ENCODE results near the gene CBR3.
"Not testable (repeated sequence)": the region's sequence is repeated elsewhere in the genome, so short reads cannot be mapped to it uniquely, and the experiment has no call there.

CBR3 gene

GRCh38 chr21:36134803-36135390 lies at the start of gene CBR3:
TSS of gene CBR3 (plus strand) at chr21:36135079. CDS start at chr21:36135193, 114 bp downstream.
- DNase-seq (ENCODE audit: low spot score) = no peak

GRCh38 chr21:36087362-36088138 lies 47.3 kb upstream of the CBR3 start:
- no peak for DNase-seq (ENCODE audit: low spot score)

- no peak for DNase-seq (ENCODE audit: low spot score)
These were observed 44.9 kb upstream of the CBR3 start for GRCh38 chr21:36089946-36090345.

- no peak for DNase-seq (ENCODE audit: low spot score)
These were observed 42.2 kb upstream of the CBR3 start for GRCh38 chr21:36092681-36093080.

- DNase-seq (ENCODE audit: low spot score) = no peak
These were observed 41.4 kb upstream of the CBR3 start for GRCh38 chr21:36093512-36093911.

DNA sequence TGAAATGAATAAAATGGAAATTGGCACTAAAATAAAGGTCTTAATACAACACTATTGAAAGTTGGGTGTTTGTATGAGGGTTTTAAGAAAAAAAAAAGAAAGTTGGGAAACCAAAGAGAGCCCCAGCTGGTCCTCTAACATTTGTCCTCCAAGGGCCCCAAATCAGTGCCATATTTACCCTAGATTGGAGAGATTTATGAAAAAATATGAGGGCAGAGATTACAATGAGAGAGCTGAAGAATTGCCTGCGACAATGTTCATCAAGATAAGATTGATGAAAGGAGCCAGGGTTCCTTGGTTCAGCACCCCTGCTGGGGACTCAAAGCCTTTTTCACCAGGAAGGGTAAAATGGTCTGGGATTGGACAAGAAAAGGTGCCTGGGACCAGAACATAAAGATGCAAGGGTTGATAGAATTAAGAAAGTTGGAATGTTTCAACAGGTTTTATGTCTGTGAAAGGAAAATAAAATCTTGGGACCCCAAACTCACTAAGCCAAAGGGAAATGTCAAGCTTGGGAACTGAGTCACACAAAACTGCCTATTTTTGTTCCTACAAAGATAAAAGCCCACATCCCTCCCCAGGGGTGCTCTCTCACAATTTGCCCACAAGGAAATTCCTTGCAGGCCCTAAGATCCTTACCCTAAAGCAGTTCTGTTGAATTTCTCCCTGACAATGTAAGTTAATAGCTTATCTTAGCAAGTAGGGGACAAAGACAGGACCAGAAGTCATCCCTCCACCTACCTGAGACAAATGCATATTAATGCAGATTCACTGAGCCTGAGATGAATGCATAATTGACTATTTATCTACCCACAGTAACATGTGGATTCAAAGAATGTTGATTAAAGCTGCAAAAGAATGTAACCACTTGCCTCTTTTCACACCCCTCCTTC lies 38.2 kb upstream of the CBR3 start:
- no peak for DNase-seq (ENCODE audit: low spot score)

DNA sequence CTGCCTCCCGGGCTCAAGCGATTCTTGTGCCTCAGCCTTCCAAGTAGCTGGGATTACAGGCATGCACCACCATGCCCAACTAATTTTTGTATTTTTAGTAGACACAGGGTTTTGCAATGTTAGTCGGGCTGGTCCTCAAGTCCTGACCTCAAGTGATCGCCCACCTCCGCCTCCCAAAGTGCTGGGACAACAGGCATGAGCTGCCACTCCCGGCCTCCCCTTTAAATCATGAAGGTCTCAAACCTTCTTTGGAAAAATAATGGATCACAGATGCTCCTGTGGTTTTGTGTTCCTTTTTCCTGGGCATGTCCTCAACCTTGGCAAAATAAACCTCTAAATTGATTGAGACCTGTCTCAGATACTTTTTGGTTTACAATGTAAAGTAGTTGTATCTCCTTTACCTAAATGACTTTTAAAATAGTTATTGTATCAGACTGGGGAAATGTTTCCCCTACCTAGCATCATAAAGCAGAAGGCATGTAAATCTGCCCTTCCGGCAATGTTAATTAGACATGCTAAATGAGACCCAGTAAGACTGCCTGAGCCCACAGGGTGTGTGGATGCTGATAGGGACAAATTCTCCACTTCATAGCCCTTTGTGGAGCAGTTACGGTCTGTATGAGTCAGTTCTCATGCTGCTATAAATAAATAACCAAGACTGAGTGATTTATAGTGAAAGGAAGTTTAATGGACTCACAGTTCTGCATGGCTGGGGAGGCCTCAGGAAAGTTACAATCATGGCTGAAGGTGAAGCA lies 37.3 kb upstream of the CBR3 start:
- DNase-seq (ENCODE audit: low spot score) = no peak

- no peak for DNase-seq (ENCODE audit: low spot score)
These were observed 36.7 kb upstream of the CBR3 start for GRCh38 chr21:36098182-36098532.

DNA sequence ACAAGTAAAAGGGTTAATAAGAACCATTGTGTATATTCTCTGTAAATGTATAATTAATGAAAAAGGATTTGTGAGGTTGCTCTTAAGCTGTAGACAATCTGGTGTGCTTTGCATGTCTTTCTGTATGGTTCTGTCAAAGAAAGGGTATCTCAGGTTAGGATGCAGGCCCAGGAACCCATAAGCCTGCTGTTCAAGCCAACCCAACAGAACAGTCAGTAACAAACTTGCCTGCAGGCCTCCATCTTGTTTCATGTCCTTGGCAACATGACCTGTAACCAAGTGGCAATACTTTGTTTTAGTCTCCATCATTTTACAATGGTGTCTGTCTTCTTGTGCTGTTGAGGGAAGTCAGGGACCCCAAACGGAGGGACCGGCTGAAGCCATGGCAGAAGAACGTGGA lies 35.9 kb upstream of the CBR3 start:
- no peak for DNase-seq (ENCODE audit: low spot score)

DNA sequence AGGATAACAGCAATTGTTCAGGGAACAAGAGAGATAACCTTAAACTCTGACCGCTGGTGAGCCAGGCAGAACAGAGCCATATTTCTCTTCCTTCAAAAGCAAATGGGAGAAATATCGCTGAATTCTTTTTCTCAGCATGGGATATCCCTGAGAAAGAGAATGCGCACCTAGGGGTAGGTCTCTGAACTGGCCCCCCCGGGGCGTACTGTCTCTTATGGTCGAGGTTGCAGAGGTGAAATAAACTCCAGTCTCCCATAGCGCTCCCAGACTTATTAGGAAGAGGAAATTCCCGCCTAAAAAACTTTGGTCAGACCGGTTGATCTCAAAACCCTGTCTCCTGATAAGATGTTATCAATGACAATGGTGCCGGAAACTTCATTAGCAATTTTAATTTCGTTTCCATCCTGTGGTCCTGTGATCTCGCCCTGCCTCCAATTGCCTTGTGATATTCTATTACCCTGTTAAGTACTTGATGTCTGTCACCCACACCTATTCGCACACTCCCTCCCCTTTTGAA lies 35.1 kb upstream of the CBR3 start:
- not testable (repeated sequence) for DNase-seq (ENCODE audit: low spot score)

DNA sequence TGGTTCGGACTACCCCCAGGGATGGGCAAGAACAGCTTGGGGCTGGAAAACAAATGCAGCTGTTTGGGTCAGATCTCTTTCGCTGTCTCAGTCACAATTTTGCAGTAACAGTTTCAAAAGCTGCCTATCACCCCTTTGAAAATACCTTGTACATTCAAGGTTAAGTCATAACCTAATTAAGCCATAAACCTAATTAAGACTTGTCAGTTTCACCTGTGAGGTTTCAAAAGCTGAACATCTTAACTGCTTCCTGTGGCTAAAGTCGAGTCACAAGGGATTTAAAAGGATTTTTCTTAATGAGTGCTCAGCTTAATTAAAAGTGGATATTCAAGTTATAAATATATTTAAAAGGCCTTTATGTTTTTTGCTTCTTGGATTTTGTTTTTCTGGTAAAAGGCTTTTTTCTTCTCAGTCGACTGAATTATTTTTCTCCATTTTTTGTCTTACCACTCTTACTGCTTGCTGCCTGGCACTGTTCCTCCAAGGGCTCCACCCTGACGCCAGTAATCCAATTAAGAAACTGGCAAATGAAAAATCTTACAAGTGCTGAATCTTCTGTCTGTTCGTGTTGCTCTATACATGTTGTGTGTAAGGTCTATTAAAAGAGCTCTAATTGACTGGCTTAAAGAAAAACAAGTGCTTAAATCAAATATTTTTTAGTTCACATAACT lies 33.8 kb upstream of the CBR3 start:
- DNase-seq (ENCODE audit: low spot score) = no peak

DNA sequence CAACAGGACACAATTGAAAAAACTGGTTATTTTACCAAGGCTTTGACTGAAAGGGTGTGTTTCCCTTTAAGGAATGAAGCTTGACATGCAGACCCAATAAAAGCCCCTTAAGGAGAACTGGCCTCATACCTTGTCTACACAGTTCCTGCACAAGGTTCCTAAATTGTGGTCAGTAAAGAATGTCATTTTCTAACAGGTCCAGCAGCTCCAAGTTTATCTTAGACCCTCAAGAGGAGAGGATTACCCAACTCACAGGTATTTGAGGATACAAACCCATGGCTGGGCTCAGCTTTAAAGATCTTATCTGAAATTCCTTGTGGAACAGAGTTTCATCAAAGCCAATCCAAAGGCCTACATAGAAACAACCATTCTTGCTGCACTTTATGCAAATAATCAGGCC lies 31.4 kb upstream of the CBR3 start:
- DNase-seq (ENCODE audit: low spot score) = no peak

DNA sequence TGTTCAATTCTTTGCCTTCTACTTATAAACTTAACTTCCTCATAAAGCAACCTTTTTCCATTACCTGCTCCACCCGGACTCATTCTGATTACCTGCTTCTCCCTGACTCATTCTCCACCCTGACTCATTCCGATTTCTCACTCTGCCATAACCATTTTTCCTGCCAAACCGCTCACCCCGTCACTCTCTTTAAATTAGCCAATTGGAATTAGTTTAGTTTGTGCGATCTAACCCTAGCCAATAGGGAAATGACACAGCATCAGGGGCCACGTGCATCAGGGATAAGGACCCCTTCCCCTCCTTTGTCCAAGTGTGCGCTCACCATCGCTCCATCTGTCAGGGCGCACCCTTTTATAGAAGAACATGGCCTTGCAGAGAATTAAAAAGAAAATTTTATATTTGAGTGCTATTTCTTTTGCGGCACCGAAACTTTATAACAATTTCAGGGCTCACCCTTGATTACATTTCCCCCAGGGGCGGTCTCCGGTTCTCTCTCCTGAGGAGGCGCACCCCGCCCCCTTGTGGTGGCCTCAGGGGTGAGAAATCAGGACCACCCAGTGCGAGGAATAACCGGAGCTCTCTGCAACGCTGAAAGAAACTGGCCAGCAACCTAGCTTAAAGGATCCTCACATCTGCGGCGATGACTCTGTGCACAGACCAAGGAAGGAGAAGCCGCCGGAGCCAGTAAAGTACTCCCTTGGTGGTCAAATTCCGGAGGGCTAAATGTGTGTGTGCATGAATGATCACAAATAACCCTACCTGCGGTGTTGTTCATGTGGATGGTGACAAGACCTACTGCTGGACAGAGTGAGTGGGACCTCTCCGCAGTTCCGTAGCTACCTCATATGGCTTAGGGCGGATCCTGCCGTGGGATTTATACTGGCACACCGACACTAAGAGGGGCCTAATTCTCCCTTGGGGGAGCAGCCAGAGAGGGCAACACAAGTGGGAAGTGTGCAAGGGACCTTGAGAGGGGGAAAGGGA lies 30.3 kb upstream of the CBR3 start:
- peak; percentile 22 for DNase-seq (ENCODE audit: low spot score)

DNA sequence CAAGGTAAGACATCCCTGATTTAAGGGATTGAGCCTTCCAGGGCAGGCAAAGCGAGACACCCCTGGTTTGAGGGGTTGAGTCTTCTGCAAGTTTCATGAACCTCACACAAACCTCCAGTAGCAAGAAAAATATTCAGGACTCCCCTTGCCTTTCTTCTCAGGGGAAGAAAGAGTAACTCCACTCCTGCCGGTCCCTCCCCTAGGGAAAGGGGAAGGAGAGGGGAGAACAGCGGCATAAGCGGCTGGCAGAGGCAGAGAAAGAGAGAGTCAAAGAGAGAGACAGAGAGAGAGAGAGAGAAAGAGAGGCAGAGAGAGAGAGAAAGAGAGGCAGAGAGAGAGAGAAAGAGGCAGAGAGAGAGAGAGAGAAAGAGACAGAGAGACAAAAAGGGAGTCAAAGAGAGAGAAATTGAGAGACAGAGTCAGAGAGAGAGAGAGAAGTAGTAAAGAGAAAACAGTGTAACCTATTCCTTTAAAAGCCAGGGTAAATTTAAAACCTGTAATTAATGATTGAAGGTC lies 29.5 kb upstream of the CBR3 start:
- no peak for DNase-seq (ENCODE audit: low spot score)

DNA sequence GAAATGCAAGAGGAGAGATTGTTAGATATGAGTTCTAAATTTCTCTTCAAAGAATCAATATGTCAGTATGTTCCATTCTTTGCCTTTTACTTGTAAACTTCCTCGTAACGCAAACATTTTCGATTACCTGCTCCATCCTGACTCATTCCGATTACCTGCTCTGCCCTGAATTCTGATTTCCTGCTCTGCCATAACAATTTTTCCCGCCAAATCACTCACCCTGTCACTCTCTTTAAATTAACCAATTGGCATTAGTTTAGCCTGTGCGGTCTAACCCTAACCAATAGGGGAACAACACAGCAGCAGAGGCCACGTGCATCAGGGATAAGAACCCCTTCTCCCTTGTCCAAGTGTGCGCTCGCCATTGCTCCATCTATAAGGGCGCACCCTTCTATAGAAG lies 25.0 kb upstream of the CBR3 start:
- DNase-seq (ENCODE audit: low spot score) = no peak

DNA sequence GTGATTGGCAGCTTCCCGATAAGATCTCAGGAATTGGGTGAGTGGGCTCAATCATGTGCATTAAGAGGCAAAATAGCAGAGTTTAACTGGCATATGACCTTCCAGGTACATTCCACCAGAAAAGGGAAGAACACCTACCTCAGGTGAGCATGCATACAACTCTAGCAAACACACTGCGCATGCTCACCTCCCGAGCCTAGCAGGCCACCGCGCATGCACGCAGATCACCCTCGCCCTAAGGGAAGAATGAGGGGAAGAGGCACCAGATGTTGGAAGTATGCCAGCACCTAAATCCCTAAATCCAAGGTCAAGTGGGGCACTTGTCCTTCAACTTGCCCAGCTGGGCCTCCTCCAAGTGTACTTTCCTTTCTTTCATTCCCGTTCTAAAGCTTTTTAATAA lies 23.6 kb upstream of the CBR3 start:
- DNase-seq (ENCODE audit: low spot score) = no peak

DNA sequence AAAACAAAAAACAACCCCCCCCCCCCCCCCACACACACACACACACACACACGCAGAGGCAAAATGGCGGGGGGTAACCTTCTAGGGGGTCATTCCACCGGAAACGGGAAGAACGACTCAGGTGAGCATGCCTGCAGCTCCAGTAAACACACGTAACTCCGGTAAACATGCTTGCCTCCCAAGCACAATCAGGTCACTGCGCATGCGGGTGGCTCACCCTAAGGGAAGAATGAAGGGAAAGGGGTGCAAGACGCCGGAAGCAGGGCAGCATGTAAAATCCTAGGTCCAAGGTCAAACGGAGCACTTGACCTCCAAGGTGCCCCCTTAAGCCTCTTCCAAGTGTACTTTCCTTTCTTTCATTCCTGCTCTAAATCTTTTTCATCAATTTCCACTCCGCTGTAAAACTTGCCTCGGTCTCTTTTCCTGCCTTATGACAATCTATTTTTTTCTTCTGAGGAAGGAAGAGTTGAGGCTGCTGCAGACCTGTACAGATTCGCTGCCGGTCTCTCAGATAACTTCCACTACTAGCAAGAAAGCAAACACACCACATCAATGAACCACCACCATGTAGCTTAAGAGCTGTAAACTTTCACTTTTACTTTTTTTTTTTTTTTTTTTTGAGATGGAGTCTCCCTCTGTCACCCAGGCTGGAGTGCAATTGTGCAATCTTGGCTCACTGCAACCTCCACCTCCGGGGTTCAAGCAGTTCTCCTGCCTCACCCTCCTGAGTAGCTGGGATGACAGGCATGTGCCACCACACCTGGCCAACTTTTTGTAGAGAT lies 21.0 kb upstream of the CBR3 start:
- DNase-seq (ENCODE audit: low spot score) = no peak

GRCh38 chr21:36115138-36115730 lies 19.6 kb upstream of the CBR3 start:
- no peak for DNase-seq (ENCODE audit: low spot score)

DNA sequence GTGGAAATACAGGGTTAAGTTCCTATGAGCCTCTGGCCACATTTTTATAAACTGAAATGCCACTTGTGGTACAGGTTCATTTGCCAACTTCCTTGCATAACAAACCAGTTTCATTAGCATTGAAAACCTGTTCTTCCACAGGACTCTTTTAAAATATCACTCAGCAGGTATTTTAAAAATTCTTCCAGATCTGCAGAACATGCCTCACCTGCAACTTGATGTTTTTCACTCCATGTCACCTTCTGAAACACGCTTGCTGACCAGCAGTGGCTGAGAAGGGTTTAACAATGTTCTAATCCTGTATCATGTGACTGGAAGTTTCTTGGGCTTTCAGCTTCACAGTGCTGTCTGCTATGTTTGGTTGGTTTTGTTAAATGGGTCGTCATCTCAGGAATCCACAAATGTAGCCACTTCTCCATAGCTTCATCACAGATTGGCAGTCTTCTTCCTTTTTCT lies 17.6 kb upstream of the CBR3 start:
- no peak for DNase-seq (ENCODE audit: low spot score)

All from hematopoietic multipotent progenitor cell treated with erythropoietin and hydrocortisone succinate and interleukin-3 and kit ligand, for 15 days (in vitro differentiated cells).